Posterior vena cava (tissue), 2 donors: Measurements from ENCODE around the gene PEX12. TPM values are rescaled to one million over a fixed set of nuclear protein-coding genes. Genes with fewer than 3 reads are reported as not detected.
"Not testable (repeated sequence)": the region's sequence is repeated elsewhere in the genome, so short reads cannot be mapped to it uniquely, and the experiment has no call there.

Source experiments
- DNase-seq: peaks from one replicate; pipeline ENCODE4 v3.0.0-alpha.2; 2020; ENCODE audit warnings: low spot score
- intact Hi-C, 2 donors: fragments of 100-400 bp; cut with DNase I; formaldehyde crosslinking; loops; one replicate each; pipeline versions ENCODE4 v1.14.1 to v1.14.2; 2022 to 2023
- long read RNA-seq, 2 donors: library from polyadenylated mRNA; unstranded; transcript quantifications; one replicate each; pipeline ENCODE4 v2.0.0, GENCODE V29; 2020 to 2021
- total RNA-seq, 2 donors: library from RNA; stranded (reverse); fragmentation: NEBNext Ultra II Directional; extraction: Animal tissue kit (Norgen Biotek cat#: 25700); gene quantifications; one replicate each; pipeline ENCODE4 v1.2.1, GENCODE V29; 2021
- donor health status: DM: yes; HTN: yes; CAD: no.
- donor health status: DM: yes; HTN: yes; CAD: no.

PEX12 gene
- 1 to 10 TPM; 3.4 to 3.6 TPM for total RNA-seq
- long read RNA-seq, donor 1, partial matches to known transcripts = 0 of 2 reads
- long read RNA-seq, donor 1, other reads (novel, unspliced or antisense) = 1 of 2 reads
- long read RNA-seq, donor 2, partial matches to known transcripts = 2 of 5 reads
- long read RNA-seq, donor 2, other reads (novel, unspliced or antisense) = 0 of 5 reads

DNA sequence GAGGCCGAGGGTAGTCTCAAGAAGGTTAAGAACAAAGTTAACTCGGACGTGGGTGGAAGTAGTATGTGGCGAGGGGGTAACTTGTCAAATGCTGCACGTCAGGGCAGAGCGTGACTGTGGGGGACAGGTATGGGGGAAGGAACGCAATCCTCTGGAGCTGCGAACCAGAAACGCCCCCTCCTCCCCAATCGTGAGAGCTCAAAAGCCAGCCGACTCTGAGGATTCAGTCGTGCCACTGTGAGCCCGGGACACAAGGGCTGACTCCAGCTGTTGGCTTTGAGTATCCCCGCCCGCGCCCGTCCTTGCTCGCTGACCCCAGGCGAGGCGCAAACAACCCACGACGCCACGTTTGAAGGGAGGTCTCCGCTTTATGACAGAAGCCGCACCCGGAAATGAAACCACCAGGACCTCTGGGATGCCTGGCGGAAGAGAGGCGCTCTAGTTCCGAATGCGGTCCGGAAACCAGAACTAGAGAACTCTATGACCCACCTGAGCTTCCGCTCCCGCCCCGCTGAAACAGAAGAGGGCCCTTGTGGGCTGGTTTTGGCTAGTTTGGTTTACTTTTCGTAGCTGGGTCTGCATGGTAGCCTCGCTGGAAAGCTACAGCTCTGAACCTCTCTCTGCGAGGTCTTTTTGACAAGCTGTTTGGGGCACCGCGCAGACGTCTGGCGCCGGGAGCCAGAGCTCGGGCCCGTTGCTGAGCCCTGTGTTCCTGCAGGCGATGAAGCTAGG is at the start of gene PEX12:
Gene PEX12, minus strand, starts transcription at position 375 of the 732 bp plus-strand sequence. CDS start 550 bp downstream, outside the sequence.
- intact Hi-C loops = no loop called here
- peak; percentile 95 for DNase-seq

DNA sequence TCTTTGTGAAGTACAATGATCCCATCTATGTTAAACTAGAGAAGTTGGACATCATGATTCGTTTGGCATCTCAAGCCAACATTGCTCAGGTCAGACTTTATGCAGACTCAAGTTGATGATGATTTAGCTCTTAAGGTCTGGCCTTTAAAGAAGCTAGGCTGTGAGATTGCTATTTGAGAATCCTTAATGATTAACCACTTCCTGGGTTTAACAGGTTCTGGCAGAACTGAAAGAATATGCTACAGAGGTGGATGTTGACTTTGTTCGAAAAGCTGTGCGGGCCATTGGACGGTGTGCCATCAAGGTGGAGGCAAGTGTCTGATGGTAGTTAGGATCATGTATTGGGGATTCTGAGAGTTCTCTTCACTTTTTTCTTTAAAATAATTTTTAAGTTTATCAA is 49.0 kb upstream of the PEX12 start:
- DNase-seq = no peak
- intact Hi-C loops = no loop called here

DNA sequence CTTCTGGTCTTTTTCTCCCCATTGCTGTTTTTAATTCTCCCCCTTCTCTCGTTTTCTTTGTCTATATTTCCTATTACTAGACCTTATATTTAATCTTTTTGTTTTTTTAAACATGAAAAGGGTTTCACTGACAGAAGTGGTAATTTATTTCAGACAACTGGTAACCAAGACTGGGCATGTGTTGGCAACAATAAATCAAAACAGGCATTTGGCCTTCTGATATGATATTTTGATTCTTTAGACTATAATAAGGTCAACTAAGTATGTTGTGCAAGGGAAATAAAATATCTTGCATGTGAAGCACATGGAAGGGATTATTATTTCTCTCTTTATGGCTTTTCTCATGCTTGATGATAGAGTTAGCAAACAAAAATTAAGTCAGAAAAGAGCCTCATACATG is 43.4 kb upstream of the PEX12 start:
- intact Hi-C loops = no loop called here
- no peak for DNase-seq

DNA sequence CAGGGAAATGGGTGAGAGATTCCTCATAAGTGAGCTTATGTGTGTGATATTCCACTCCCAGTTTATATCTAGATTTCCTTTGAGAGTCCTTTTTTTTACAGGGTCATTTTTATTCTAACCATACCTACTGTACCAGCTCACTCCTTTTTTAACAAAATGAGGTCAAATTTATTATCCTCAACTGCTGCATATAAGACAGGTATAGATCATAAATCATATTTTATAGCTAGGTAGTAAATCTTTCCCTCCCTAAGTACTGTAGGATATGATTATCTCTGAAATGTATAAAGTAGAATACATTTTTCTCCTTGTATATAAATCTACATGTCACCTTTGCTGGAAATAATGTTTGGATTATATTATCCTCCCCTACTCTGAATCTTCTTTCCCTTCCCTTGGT is 40.3 kb upstream of the PEX12 start:
- intact Hi-C loops = loop anchor here in 1 of 2 donors (10.0 kb wide), 1 partner anchor 126 kb away; no protein-coding TSS in a partner anchor
- DNase-seq = no peak

DNA sequence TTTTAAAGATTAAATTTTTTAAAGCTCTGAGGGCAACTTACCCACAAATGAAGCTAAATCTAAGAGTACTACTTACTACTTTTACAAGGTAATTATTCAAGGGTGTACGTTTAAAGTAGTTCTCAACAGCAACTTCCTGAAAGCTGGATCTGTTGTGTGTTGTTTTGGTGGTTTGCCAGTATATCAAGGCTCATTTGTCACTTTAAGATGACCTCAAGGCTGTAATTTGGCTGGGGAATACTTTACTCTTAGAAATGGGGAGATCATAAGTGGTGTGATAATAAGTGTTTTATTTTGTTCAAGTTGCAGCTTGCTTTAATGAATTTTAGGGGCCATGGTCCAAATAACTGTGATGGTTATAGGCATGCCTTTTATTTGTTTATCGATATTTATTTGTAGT is 39.1 kb upstream of the PEX12 start:
- DNase-seq = no peak
- intact Hi-C loops = loop anchor here in 1 of 2 donors (10.0 kb wide), 1 partner anchor 127 kb away; no protein-coding TSS in a partner anchor

DNA sequence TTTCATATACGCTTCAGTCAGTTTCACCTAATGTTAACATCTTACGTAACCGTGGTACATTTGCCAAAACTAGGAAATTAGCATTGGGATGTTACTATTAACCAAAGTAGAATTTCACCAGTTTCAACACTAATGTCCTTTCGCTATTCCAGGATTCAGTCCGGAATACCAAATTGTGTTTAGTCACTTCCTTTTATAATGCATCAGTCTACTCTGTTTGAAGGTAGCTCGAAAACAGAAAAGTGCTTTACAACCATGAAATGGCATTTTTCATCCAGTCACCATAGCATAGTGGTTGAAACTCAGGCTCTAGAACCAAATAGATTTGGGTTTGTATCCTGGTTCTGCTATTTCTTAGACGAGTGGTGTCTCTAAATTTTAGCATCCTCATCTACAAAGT is 38.2 kb upstream of the PEX12 start:
- intact Hi-C loops = loop anchor here in 1 of 2 donors (10.0 kb wide), 1 partner anchor 128 kb away; no protein-coding TSS in a partner anchor
- DNase-seq = no peak

DNA sequence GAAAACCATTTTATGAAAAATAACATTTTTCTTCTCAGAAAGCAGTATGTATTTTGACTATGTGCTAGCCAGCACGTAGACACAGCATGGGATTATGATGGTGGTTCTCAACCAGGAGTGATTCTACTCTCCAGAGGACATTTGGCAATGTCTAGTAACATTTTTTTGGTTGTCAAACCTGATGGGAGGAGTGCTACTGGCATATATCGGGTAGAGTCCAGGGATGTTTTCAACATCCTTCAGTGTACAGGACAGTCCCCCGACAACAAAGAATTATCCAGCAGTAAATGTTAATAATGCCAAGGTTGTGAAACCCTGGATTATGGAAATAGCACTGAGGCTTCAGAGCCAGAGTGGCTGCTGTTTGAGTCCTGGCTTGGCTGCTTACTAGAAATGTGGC is 36.4 kb upstream of the PEX12 start:
- DNase-seq = no peak
- intact Hi-C loops = loop anchor here (5.0 to 10.0 kb wide), 2 partner anchors 130 to 132 kb away; no protein-coding TSS in a partner anchor

DNA sequence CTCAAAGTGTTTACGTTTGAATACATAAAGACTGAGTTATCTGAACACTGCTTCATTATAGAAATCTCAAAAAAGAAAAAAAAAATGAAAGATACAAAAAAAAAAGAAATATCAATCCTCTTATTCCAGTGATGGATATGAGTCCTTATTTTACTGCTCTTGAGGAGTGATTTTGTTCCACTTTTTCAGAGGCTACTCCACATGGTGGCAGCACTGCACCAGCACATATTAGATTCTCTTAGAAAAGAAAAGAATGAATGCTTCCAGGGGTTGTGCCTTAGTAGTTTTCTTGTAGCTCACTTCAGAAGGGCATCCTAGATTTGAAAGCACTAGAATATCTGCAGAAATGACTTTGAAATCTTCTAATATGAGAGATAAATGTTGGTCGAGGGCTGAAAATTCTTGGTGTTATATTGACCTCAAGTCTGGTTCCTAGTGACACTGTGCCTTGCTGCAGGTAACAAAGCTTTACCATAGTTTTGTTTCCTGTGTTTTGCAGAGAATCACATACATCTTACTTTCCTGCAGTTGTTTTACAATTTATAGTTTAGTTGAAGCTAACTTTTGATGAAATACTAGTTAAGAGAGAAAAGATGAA is 34.7 kb upstream of the PEX12 start:
- no peak for DNase-seq
- intact Hi-C loops = loop anchor here (5.0 to 10.0 kb wide), 2 partner anchors 132 to 134 kb away; no protein-coding TSS in a partner anchor

DNA sequence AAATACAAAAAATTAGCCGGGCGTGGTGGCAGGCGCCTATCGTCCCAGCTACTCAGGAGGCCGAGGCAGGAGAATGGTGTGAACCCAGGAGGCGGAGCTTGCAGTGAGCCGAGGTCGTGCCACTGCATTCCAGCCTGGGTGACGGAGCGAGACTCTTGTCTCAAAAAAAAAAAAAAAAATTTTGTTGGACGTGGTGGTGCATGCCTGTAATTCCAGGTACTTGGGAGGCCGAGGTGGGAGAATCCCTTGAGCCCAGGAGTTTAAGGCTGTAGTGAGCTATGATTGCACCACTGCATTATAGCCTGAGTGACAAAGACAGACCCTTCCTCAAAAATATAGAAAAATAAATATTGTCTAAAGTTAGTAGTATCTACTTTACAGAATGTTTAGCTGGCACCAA is 32.4 kb upstream of the PEX12 start:
- intact Hi-C loops = loop anchor here (5.0 to 10.0 kb wide), 2 partner anchors 134 to 137 kb away; no protein-coding TSS in a partner anchor
- DNase-seq = not testable (repeated sequence)

DNA sequence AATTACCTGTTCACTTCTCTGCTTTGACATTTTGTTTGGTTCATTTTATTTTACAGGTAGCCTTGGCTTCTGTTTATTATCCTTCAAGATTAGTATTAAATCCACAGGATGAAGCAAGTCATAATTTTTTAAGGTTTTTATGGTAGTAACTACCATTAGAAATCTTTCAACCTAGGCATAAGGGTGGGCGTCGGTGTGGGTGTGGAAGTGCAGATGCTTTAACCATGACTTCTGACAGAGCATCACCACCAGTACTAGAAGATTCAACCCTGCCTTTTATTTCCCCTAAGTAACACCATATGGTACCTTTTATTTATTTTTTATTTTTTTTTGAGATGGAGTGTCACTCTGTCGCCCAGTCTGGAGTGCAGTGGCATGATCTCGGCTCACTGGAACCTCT is 31.5 kb upstream of the PEX12 start:
- intact Hi-C loops = loop anchor here (5.0 to 10.0 kb wide), 2 partner anchors 135 to 137 kb away; no protein-coding TSS in a partner anchor
- no peak for DNase-seq

DNA sequence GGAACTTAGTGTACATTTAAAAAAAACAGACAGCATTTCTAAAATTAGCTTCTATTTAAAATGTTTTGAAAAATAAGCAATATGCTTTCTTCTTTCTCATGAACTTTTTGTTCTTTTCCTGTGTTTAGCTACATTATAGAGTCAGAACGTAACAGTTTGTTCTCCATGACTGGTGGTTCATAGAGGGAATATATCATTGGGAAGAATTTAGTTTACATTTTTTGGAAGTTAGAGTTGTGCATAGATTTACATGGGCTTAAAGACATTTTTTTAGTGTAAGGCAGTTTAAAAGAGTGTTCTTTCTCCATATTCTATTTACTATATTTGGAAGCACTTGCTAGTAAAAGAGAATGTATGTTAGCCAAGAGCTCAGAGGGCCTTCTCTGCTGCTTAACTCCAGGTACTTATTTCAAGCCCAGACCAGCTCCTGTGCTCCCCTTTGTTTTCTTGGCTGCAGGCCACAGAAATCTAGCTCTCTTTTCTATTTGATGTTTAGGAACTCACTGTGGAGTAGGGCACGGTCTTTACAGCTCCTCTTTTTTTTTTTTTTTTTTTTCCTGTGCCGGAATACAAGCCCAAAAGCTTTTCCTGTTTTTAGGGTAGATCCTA is 29.0 kb upstream of the PEX12 start:
- intact Hi-C loops = no loop called here
- no peak for DNase-seq

DNA sequence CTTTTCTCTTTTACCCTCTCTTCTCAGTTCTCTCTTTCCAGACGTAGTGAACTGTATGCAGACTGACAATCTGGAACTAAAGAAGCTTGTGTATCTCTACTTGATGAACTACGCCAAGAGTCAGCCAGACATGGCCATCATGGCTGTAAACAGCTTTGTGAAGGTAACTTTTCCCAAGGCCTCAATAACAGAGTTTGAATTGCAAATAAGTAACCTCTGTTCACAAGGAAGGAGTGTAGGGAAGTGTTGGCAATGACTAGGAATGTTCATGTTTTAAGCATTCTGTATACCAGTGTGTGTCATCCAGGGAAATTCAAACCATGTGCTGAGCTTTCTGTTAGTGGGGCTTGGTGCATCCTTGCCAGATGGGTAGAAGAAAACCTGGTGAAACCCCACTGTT is 27.3 kb upstream of the PEX12 start:
- intact Hi-C loops = no loop called here

DNA sequence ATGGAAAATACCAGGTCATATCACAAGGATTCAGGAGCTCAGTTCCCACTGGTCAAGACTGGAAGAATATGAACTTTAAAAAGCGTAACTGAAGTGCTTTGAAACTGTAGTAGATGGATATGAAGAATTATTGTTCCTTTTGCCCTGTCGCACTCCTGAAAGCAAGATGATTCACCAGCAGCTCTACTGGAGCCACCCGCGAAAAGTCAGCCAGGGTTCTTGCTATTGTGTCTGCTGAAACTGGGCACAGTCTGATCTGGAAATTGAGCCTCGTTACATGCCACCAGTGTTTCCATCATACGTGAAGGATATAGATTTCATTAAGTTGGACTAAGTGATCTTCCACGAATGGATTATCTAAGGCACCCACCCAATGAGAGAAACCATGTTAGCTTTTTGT is 25.3 kb upstream of the PEX12 start:
- intact Hi-C loops = no loop called here
- DNase-seq = no peak

More for the DNA sequence above, 27.3 kb upstream of the PEX12 start:
- DNase-seq = no peak

DNA sequence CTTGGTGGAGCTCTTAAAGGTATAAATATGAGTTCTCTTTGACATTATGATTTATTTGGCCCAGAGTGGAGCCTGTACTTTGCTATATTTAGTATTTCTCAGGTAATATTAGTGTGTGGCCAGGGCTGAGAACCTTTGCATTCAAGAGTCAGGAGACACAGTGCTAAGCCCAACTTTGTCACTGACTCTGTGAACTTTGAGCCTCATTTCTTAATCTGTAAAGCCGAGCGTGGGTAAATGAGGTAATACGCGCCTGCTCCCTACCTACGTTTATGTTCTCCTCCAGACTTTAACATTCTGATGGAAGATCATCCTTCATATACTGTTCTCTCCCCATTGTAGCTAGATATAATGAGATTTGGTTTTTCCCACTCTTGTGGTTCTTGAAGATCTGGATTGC is 19.2 kb upstream of the PEX12 start:
- DNase-seq = no peak
- intact Hi-C loops = no loop called here

DNA sequence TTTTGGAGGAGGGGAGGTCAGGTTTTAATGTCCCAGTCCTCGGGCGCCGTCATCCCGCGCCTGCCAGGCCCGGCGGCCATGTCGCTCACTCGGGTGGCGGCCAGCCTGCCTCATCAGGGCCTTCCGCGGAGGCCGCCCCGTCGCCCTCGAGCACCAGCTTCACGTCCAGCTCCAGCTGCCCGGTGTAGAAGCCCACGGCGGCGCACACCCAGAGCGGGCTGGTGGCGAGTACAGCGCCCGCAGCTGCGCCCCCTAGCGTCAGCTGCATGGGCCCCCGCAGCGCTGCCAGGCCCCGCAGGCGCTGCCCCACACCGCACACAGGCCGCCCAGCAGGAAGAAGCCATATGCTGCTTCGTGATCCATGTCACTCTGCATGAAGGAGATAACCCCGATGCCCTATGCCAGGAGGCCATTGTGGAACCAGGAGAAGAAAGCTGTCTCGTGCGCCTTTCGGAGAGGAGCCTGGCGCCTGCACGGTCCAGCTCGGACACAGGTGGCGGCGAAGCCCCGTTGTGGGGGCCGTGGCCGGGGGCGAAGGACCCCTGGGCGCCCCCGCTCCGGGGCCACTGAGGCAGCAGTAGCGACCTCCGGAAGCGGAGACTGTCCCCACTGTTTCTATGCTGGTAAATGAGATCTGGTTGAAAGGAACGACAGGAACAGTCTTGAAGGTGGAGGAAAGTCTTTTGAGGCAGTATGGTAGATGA is 18.3 kb upstream of the PEX12 start:
- intact Hi-C loops = no loop called here
- no peak for DNase-seq

DNA sequence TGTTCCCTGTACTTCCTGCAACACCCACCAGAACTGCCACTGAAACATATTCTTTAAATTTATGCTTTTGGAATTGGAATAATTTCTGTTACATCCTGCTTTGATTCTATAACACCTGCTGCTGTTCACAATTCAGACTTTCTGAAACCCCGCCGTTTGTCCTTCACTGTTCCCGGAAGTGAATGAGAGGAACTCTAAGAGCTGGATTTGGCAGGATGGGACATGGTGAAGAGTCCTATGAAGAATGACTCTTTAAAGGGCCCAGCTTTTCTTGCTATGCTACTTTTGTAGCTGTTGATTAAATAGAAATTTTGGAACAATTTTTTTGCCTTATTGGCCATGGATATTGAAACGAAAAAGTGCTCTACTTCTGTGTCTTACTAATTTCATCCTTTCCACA is 17.7 kb upstream of the PEX12 start:
- no peak for DNase-seq
- intact Hi-C loops = no loop called here

DNA sequence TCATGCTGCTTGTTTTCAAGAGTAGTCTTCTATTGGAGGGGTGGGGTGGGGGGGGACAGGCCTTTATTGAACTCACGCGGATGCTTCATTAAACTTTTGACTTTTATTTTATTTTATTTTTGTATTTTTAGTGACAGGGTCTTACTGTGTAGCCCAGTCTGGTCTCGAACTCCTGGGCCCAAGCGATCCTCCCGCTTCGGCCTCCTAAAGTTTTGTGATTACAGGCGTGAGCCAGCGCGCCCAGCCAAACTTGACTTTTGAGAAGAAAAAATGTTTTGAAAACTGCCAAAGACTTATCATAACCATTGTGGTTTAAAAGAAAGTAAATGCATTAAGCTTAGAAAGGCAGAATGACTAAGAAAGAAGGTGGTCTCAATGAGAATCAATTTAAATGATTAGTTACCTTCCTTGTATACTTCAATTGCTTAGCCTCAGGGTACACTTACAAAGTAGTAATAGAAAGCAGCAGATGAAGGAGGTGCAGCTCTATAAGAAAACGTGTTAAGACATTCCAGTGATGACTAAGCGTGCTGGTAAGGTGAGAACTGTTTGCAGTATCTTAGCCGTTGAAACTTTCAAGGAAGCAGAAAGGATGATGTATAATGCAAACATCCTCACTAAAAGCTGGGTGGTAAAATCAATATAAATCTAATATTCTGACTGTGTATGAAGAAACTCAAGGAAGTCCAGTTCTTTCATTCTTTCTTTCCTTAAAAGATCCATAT is 10.0 kb upstream of the PEX12 start:
- DNase-seq = no peak
- intact Hi-C loops = loop anchor here in 1 of 2 donors (10.0 kb wide), 1 partner anchor 216 kb away; the partner anchor contains the start of gene TAF15
